Thyroid gland (tissue), 4 donors: ENCODE results near the gene HRK. TPM values are rescaled to one million over a fixed set of nuclear protein-coding genes. Genes with fewer than 3 reads are reported as not detected.

Source experiments
- DNase-seq, 2 donors: peaks; one replicate each; pipeline ENCODE4 v3.0.0-alpha.2; 2019
- H3K27ac ChIP-seq, 3 donors: fragments of 200-600 bp; sonication (generic); 1 replicate in 2 of 3; 2 replicates in 1 of 3; pipeline ENCODE4 v1.5.1; 2016 to 2019; ENCODE audit warnings: mild to moderate bottlenecking in 1 of 3, moderate library complexity in 1 of 3
- H3K27me3 ChIP-seq: fragments of 200-600 bp; sonication (generic); one replicate; pipeline ENCODE4 v1.5.1; 2019
- H3K36me3 ChIP-seq, 2 donors: fragments of 200-600 bp; sonication (generic); one replicate each; pipeline ENCODE4 v1.5.1; 2016 to 2019
- H3K4me1 ChIP-seq, 2 donors: fragments of 200-600 bp; sonication (generic); one replicate each; pipeline ENCODE4 v1.5.1; 2017 to 2019
- H3K4me3 ChIP-seq, 3 donors: fragments of 200-600 bp; sonication (generic); replicated peaks in 1 of 3; 1 replicate in 2 of 3; 2 replicates in 1 of 3; pipeline ENCODE4 v1.5.1; 2016; ENCODE audit warnings: mild to moderate bottlenecking in 1 of 3
- H3K9me3 ChIP-seq: fragments of 200-600 bp; sonication (generic); one replicate; pipeline ENCODE4 v1.5.1; 2017
- POLR2A ChIP-seq, 2 donors: fragments of 450-650 bp; IDR thresholded peaks; one replicate each; pipeline ENCODE4 v1.6.1; 2017; ENCODE audit warnings: antibody characterized with exemption in 2 of 2, mild to moderate bottlenecking in 2 of 2, moderate library complexity in 1 of 2
- WGBS, 2 donors: methylation state at CpG; one replicate each; pipeline ENCODE4 v1.1.5; 2017; 5-methylcytosine and 5-hydroxymethylcytosine counted together
- intact Hi-C: fragments of 100-400 bp; cut with DNase I; formaldehyde crosslinking; loops from one replicate; pipeline ENCODE4 v1.15.1; 2023
- total RNA-seq, 4 donors: library from RNA; depleted of rRNA; stranded (reverse); fragments of >200 nt; gene quantifications; one replicate each; pipeline ENCODE4 v1.2.3, GENCODE V29; 2016
- TF ChIP-seq, protein P1 (sequence below), 6 experiments: fragments of 200-600 bp in 3 of 6; fragments of 450-650 bp in 3 of 6; sonication (generic) in 3 of 6; IDR thresholded peaks; one replicate each; pipeline ENCODE4 v1.5.1; 2016 to 2019; ENCODE audit warnings: antibody characterized with exemption in 6 of 6, mild to moderate bottlenecking in 2 of 6, inconsistent platforms in 1 of 6, moderate library complexity in 1 of 6

HRK gene
- total RNA-seq, 4 donors from 2014 or later, result 0.39 to 0.83 (median 0.48) TPM

- H3K4me3 ChIP-seq, result no peak overlapping the region
- H3K36me3 ChIP-seq, result no peaks in the 10 kb centered on the region
- TF ChIP-seq, protein P1, sequence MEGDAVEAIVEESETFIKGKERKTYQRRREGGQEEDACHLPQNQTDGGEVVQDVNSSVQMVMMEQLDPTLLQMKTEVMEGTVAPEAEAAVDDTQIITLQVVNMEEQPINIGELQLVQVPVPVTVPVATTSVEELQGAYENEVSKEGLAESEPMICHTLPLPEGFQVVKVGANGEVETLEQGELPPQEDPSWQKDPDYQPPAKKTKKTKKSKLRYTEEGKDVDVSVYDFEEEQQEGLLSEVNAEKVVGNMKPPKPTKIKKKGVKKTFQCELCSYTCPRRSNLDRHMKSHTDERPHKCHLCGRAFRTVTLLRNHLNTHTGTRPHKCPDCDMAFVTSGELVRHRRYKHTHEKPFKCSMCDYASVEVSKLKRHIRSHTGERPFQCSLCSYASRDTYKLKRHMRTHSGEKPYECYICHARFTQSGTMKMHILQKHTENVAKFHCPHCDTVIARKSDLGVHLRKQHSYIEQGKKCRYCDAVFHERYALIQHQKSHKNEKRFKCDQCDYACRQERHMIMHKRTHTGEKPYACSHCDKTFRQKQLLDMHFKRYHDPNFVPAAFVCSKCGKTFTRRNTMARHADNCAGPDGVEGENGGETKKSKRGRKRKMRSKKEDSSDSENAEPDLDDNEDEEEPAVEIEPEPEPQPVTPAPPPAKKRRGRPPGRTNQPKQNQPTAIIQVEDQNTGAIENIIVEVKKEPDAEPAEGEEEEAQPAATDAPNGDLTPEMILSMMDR (IDR thresholded peaks at IDR 0.05), result no peak
- no peak for TF ChIP-seq POLR2A (IDR thresholded peaks at IDR 0.05)
These were observed 34.1 kb upstream of the HRK start for GRCh38 chr12:116915326-116915725.

DNA sequence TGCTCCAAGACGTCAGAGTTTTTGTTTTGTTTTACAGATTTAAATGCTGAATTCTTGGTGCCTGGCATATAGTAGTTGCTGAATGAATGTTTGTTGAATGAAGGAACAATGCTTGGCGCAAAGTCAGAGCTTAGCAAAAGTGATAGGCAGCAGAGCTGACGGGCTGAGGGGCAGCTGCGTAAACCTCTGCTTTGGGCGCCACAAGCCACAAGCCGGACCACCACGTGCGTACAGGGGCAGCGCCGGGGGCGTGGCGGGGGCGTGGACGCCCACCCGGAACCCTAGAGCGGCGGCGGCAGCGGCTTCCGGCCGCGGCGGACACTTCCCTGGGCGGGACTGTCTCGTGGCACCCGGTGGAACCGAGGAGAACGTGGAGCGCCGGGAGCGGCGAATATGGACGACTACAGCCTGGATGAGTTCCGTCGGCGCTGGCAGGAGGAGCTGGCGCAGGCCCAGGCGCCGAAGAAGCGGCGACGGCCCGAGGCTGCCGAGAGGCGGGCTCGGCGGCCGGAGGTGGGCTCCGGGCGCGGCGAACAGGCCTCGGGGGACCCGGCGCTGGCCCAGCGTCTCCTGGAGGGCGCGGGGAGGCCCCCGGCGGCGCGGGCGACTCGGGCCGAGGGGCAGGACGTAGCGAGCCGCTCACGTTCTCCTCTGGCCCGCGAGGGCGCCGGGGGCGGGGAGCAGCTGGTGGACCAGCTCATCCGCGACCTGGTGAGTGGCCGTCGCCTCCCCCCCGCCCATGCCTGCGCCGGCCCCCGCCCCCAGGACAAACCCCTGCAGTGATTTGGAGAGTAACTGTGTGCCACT lies 29.6 kb upstream of the HRK start, which contains the start of gene FBXW8:
Gene FBXW8, plus strand, starts transcription at position 306 of the 807 bp plus-strand sequence. Its CDS starts 88 bp downstream, at position 394.
- no peaks in the 10 kb centered on the region for H3K36me3 ChIP-seq
- no peaks in the 10 kb centered on the region for H3K9me3 ChIP-seq
- WGBS, 2 donors, result 0 to 1% methylated on average over 12 to 21 of the region's 82 CpGs
- peak within 1 kb of the TSS; percentile 75 to 88 (median 81) for H3K4me3 ChIP-seq
- peak within 1 kb of the TSS; percentile 86 to 94 (median 93) for H3K27ac ChIP-seq
- TF ChIP-seq, protein P1 (IDR thresholded peaks at IDR 0.05), result no peak
- TF ChIP-seq POLR2A (IDR thresholded peaks at IDR 0.05), result peak; percentile 27 to 69
- peaks cover 0 to 17% of the 10 kb centered on the region in 2 donors for H3K4me1 ChIP-seq
- intact Hi-C loops, result loop anchor here (10.0 kb wide), 1 partner anchor 206 kb away; no protein-coding TSS in a partner anchor
- peak; percentile 73 to 79 for DNase-seq
- H3K27me3 ChIP-seq, result no peaks in the 10 kb centered on the region

More at GRCh38 chr12:116915326-116915725, 34.1 kb upstream of the HRK start:
- Histone ChIP-seq H3K9me3 (no peaks in the 10 kb centered on the region), H3K4me1 (peaks cover 24 to 59% of the 10 kb centered on the region in 2 donors), H3K27me3 (no peaks in the 10 kb centered on the region), H3K27ac (peak overlapping the region; percentile 47 to 76 (median 69))
- 95 to 100% methylated on average over 1 of the region's 1 CpG for WGBS, 2 donors
- peak; percentile 54 to 62 for DNase-seq
- intact Hi-C loops, result loop anchor here (10.0 kb wide), 1 partner anchor 211 kb away; no protein-coding TSS in a partner anchor

DNA sequence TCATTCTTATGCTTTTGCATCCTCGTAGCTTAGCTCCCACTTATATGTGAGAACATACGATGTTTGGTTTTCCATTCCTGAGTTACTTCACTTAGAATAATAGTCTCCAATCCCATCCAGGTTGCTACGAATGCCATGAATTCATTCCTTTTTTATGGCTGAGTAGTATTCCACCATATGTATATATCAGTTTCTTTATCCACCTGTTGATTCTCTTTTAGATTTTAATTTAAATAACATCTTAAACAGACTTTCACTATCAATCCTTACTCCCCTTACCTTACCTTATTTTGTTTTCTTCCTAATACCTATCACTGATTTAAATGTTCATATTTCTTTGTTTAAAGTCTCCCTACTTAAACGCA lies 29.0 kb upstream of the HRK start:
- DNase-seq, result no peak
- peak overlapping the region in 1 of 3 donors; percentile 81 for H3K4me3 ChIP-seq
- H3K36me3 ChIP-seq, result no peaks in the 10 kb centered on the region
- H3K27me3 ChIP-seq, result no peaks in the 10 kb centered on the region
- no peak for TF ChIP-seq POLR2A (IDR thresholded peaks at IDR 0.05)
- TF ChIP-seq, protein P1 (IDR thresholded peaks at IDR 0.05), result no peak
- H3K4me1 ChIP-seq, result peaks cover 0 to 12% of the 10 kb centered on the region in 2 donors
- peak overlapping the region in 1 of 3 donors; percentile 94 for H3K27ac ChIP-seq
- 66 to 69% methylated on average over 4 of the region's 4 CpGs for WGBS, 2 donors
- no peaks in the 10 kb centered on the region for H3K9me3 ChIP-seq
- intact Hi-C loops, result loop anchor here (10.0 kb wide), 1 partner anchor 205 kb away; no protein-coding TSS in a partner anchor

DNA sequence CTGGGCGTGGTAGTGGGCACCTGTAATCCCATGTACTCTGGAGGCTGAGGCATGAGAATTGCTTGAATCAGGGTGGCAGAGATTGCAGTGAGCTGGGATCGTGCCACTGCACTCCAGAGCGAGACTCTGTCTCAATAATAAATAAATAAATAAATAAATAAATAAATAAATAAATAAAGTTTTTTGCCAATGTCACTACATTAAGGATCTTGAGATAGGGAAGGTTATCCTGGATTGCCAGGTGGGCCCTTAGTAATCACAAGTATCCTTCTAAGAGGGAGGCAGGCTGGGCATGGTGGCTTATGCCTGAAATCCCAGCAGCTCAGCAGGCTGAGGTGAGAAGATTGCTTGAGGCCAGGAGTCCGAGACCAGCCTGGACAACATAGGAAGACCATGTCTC lies 25.0 kb upstream of the HRK start:
- 86 to 90% methylated on average over 4 of the region's 4 CpGs for WGBS, 2 donors
- Histone ChIP-seq H3K36me3 (no peaks in the 10 kb centered on the region), H3K27ac (no peak overlapping the region), H3K4me3 (no peak overlapping the region), H3K4me1 (no peaks in the 10 kb centered on the region), H3K27me3 (no peaks in the 10 kb centered on the region), H3K9me3 (no peaks in the 10 kb centered on the region)
- no peak for DNase-seq
- intact Hi-C loops, result no loop called here
- no peak for TF ChIP-seq POLR2A (IDR thresholded peaks at IDR 0.05)
- TF ChIP-seq, protein P1 (IDR thresholded peaks at IDR 0.05), result no peak

GRCh38 chr12:116903818-116904217 lies 22.6 kb upstream of the HRK start:
- no peak for TF ChIP-seq POLR2A (IDR thresholded peaks at IDR 0.05)
- TF ChIP-seq, protein P1 (IDR thresholded peaks at IDR 0.05), result no peak
- no peak for DNase-seq
- WGBS, 2 donors, result 61 to 70% methylated on average over 4 of the region's 4 CpGs
- no peak overlapping the region for H3K4me3 ChIP-seq
- H3K36me3 ChIP-seq, result no peaks in the 10 kb centered on the region
- peaks cover 0 to 8% of the 10 kb centered on the region in 2 donors for H3K4me1 ChIP-seq
- intact Hi-C loops, result no loop called here
- H3K27me3 ChIP-seq, result no peaks in the 10 kb centered on the region
- H3K9me3 ChIP-seq, result no peaks in the 10 kb centered on the region
- H3K27ac ChIP-seq, result no peak overlapping the region
